NCI-H774 (cell line): ENCODE data around the gene TNS4.

Experiments
- DNase-seq: peaks from one replicate; lab custom pipeline; 2025; lab: John Stamatoyannopoulos, UW

TNS4 gene

DNA sequence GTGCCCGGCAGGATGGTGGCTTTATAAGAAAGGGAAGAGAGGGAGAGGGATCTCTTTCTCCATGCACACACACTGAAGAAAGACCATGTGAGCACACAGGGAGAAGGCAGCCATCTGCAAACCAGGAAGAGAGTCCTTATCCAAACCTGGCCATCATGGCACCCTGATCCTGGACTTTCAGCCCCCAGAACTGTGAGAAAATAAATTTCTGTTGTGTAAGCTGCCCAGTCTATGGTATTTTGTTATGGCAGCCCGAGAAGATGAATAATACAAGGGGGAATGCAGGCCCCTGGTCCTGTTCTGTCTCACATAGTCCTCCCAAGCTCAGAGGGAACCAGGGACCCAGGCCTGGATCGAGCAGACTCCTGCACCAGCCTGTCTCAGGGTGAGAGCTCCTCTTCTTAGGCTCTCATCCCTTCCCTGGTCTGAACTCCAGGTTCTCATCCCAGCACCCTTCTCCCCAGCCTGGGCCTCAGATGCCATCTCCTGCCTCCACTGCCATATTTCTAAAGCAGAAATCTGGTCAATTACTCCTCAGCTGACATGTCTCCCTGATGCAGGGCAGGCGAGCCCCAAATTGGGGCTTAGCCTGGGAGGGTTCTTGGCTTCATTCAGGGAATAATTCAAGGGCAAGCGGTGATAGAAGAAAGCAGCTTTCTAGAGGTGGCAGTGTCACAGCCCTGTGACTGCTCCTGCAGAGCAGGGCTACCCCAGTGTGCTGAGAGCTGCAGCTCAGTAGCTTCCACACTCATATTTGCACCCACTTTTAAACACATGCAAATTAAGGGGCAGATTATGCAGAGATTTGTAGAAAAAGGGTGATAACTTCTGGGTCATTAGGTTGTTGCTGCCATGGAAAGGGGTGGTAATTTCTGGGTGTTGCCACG is 29.3 kb downstream of the TNS4 start:
- no peak for DNase-seq

DNA sequence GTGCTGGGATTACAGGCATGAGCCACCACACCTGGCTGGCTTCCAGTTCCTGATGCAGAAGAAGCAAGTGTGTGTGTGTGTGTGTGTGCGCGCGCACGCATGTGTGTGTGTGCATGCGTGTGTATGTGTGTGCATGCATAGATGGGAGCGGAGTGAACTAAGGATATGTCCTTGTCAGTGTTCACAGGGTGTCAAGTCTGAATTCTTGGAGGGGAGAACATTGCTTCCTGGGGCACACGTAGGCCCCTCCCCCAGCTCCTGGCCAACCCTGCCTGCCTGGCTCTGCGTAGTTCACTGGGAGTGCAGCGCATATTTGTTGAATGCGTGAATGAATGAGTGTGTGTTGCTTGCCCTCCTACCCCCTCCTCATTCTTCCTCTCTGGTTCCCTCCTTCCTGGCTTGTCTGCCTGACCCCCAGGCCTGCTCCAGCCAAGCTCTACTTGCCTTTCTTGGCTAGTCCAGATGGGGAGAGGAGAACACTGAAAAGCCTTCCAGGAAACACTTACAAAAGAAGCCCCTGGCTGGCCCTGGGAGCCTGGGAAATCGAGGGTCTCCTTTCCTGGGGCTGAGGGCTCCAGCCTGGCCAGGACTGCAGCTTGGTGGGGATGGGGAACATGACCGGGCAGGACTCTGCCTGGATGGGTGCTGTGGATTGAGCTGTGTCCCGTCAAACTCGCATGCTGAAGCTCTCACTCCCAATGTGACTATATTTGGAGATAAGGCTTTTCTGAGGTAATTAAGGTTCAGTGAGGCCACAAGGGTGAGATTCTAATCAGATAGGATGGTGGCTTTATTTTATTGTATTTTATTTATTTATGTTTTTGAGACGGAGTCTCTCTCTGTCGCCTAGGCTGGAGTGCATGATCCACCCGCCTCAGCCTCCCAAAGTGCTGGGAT is 30.2 kb downstream of the TNS4 start:
- no peak for DNase-seq

DNA sequence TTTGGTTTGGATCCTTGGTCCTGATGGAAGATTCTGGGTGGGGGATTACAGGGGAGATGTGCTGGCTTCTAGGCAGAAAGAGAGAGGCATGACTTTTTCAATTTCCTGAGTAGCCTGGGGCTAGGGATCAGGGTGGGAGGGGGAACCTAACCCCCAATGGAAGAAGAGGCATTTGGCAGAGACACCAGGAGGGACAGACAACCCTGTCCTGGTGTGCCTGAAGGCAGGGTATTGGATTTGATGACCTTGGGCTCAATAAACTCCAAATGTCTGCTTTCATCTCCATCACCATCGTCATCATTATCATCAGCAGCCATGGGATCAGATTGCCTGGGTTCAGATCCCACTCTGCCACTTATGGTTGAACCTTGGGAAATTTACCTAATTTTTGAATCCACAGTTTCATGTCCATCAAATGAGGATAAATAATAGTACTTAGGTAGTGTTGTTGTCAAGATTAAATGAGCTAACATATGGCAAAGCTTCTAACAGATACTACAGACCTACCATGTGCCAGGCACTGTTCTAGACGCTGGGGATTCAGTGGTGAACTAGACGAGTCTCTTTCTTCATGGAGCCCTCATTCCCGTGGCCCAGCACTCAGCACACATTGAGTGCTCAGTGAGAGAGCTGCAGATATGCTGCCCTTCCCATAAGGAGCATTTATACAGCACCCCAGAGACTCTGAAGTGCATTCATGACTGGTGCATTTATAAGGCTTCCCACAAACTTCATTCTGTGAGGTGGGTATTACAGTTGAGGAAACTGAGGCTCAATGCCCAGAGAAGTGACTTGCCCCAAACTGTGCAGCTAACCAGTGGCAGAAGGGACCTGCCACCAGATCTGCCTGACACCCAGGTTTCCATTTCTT is 31.4 kb downstream of the TNS4 start:
- no peak for DNase-seq

DNA sequence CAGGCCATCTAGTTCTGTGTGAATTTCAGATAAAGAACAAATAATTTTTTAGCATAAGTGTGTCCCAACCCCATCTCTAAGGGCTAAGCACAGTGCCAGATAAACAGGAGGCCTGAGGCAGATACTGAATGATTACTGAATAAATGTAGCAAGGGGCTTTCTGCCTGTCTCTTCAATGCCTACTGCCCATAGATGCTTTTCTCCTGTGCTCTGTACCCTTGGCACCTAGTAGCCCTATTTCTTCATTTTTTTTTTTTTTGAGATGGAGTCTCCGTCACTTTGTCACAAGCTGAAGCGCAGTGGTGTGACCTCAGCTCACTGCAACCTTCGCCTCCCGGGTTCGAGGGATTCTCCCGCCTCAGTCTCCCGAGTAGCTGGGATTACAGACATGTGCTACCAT is 32.9 kb downstream of the TNS4 start:
- DNase-seq = no peak

DNA sequence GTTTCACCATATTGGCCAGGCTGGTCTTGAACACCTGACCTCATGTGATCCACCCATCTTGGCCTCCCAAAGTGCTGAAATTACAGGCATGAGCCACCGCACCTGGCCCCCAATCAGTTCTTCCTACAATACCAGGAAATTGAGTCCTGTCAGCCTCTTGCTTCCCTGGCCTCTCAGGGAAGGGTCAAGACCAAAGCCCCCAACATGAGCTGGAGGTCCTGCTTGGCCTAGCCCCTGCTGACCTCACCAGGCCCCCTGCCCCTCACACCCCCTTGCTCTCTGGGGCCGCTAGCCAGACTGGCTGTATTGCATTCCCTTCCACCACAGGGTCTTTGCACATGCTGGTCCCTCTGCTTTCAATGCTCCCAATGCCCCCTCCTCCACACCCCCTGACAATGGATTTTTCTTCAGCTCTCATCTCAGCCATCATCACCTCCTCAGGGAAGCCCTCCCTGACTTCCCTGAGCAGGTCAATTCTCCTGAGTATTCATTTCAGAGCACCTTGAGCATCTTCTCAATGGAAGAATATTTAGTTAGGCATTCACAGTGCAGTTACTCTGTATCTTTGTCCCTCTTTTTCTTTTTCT is 34.0 kb downstream of the TNS4 start:
- DNase-seq = no peak

DNA sequence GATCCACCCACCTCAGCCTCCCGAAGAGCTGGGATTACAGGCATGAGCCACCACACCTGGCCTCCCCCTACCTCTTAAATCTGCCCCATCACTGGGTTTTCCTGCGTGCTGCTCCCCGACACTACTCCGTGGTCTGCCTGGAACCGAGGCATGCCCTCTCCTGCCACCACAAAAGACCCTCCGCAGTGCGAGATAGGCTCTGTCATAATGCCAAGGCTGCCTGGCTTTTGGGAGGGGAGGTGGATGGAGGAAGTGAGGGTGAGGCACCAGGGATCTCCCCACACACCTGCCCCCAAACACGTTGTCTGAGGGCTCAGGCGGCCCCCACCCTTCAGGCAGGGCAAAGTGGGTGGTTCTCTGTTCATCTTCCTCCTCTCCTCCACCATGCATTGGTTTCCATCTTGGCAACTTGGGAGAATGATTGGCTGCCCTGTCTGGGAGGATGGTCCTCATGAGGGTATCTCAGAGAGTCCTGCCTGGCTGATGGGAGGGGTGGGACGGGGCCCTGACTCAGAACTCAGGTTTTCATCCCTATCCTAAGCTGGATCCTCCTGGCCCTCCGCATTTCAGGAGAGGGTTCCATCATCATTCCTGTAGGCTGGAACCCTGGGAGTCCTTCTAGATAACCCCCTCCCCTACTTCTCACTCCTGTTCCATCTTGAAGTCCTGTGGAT is 35.0 kb downstream of the TNS4 start:
- no peak for DNase-seq

DNA sequence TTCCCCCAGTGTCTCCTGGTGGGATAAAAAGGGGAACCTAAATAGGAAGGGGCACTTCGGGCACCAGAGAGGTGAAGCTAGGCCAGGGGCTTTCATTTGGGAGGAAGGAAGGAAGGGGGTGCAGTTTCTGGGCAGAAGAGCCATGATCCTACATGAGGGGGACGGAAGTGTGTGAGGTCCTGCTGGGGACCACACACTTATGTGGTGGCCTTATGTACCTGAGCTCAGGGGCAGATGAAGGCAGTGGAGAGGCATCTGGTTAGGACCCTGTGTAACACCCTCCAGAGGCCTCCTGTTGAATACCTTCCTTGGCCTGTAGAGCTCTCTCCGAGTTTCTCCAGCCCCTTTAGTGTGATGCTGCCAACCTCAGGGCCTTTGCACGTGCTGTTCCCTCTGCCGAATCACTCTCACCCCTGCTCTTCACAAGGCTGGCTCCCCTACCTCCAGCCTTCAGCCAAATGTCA is 37.0 kb downstream of the TNS4 start:
- DNase-seq = no peak

DNA sequence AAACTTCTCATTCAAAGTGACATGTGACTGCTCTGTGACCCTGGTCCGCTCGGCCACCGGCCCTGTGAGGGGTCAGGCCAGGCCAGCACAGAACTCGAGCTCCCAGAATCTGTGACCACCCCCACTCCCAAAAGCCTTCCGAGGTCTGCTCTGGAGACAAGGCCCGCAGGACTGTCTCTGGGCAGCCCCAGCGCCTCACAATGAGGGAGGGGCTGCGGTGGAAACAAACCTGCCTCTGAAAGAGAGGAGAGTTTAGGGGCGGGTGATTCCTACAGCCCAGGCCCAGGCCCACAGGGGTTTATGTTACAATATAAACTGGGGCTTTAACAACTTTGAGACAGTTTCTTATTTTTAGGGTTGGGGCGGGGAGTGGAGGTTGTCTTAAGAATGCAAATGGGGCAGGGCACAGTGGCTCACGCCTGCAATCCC is 38.3 kb downstream of the TNS4 start:
- no peak for DNase-seq

DNA sequence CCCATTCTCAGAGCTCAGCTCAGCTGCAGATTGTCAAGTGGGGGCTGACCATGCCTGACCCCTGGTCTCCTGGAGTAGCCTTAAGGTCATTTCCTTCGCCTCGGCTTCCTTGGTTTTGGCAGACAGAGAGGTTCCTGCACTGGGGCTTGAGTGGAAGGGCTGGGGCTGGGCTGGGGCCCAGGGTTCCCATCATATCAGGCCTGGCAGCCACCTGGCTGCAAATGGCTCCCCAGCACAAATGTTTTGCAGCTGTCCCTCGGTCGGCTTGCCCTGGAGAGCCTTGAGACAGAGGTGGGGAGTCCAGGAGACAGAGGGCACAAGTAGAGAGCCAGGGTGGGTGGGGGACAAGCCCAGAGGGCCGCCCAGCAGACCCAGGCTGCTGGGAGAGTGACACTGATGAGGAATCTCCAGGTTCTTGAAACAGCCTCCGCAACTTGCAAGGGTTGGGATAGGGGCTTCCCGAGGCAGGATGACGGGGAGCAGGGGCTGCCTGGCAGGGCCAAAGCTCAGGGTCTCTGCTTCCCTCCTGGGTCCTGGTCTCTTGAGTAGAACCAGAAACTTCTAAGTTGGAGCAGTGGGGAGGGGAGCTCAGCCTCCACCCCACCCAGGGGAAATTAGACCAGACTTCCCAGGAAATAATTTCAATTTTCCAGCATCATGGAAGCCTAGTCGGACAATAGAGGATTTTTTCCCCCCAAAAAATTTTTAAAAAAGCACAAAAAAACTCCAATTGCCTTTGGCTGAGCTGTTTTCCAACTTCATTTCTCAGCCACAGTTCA is 38.9 kb downstream of the TNS4 start:
- DNase-seq = no peak

DNA sequence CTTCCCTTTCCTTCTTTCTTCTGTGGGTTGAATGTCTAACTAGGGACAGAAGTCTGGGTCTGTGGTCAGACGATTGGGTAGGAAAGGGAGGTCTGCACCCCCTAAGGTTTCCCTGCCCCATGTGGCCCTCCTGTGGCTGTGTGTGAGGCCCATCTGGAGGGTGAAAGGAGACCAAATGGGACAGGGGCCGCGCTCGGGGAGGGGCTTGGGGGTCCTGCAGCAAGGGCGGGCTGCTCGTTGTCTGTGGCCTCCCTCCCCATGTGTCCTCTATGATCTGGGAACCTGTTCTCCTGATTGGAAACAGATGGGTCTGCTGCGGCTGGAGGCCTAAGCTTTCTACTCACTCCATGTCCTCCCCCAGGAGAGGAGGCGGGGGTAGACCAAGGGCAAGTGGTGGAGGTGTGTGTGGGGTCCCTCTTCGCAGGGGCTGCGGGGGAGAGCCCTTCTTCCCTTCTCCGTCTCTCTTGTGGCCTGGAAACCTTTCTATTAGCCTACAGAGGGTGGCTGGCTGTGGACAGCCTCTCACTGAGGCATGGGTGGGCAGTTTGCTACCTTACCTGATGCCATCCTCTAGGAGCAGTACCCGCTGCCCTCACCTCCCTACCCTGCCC is 39.6 kb downstream of the TNS4 start:
- no peak for DNase-seq

DNA sequence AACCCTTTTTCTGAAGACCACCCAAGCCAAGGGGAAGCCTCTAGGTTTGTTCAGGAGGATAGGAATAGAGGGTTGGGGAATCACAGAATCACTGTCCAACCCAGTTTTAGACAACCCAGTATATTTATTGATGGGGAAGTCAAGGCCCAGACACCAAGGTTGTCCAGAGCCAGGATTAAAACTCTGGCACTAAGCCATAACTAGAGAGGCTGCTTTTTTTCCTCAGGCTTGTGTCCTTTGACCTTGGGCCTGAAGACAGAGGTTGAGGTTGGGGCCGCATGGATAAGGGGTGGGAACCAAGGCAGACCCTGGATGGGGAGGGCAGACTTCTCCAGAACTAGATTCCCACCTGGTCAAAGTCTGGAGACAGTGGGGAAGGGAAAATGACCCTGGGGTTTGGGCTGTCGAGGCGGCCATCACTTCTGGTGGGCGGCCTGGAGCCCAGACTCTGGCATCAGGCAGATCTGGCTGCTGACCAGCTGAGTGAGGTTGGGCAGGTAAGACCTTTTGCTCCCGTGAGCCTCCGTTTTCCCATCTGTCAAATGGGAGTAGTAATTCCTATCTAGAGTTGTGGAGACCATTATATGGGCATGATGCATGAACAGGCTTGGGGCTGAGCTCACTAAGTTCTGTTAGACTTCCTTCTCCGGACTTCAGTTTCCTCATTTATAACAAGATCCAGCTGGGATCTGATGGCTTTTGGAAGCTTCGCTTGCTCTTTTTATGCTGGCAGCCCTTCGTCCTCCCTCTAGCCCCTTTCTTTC is 40.3 kb downstream of the TNS4 start:
- no peak for DNase-seq

DNA sequence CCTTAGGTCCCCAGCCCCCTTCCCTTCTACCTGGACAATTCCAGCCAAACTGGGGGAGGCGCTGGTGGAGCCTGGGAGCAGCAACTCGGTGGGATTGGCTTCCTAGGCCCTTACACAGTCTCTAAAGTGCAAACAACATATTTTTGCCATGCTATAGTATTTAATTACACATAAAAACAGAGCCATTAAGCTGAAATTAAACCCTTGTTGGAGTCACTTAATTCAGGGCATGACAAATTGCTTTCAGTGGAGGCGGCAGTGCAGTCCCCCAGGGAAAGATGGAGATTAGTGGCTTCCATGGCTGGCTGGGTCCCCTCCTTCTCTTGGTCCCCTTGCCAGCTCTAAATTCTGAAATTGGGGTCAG is 40.8 kb downstream of the TNS4 start:
- no peak for DNase-seq

DNA sequence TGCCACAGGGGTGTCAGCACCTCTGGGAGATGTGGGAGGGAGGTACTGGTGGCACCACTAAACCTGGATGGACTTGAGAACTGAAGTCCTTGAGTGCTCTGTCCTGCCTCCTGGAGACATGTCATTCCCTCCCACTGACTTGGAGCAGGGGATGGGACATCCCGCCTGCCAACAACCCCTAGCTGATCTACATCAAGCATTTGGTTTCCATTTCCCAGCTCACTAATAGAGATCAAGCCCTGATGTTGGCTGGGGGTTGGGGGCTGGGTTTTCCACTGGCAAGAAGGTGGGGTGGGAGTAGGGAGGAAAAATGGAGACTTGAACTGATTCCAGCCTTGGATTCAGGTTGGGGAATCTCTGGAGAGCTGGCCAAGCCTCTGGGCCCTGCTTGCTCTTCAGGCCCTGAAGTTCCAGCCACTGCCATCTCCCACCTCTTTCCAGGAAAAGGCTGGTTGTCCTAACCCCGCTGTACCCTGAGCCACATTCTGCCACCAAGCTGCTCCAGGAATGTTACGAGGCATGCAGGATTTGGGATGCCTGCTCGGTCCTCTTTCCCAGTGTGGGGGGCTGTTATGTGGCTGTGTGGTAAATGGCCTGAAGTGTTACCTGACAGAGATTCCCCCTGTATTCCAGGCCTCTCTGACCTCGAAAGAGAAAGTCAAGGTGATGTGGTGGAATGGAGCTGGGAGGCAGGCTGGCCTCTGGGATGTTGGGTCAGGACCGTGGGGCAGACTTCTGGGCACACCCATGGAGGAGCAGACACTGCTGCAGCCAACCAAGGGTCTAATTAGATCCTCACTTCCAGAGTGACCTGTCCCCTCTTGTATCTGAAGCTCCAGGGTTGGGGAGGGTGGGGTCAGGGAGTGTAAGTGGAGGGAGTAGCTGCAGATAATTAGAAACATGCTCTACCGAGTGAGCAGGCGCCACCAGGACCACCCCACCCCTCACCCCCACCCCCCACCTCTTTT is 41.5 kb downstream of the TNS4 start:
- DNase-seq = no peak

DNA sequence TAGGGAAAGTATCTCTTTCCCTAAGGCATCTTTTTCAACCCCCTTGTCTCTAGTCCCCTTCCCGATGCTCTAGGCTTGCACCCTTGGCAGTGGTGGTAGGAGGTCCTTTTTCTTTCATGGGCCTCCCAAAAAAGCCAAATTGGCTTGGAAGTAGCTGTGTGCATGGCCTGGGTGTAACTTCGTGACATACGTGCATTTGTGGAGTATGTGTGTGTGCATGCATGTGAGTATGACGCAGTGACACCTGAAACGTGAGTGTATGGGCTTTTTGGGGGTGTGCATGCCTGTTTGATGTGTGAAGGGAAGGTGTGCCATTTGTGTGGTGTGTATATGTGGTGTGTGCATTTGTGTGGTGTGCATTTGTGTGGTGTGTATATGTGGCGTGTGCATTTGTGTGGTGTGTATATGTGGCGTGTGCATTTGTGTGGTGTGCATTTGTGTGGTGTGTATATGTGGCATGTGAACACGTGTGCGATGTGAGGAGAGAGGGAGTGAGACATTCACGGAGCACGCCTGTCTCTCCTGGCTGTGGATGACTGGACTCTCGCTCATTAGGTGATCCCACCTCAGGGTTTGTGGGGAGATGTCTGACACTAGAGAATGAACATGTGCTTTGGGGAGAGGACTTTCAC is 42.5 kb downstream of the TNS4 start:
- no peak for DNase-seq

DNA sequence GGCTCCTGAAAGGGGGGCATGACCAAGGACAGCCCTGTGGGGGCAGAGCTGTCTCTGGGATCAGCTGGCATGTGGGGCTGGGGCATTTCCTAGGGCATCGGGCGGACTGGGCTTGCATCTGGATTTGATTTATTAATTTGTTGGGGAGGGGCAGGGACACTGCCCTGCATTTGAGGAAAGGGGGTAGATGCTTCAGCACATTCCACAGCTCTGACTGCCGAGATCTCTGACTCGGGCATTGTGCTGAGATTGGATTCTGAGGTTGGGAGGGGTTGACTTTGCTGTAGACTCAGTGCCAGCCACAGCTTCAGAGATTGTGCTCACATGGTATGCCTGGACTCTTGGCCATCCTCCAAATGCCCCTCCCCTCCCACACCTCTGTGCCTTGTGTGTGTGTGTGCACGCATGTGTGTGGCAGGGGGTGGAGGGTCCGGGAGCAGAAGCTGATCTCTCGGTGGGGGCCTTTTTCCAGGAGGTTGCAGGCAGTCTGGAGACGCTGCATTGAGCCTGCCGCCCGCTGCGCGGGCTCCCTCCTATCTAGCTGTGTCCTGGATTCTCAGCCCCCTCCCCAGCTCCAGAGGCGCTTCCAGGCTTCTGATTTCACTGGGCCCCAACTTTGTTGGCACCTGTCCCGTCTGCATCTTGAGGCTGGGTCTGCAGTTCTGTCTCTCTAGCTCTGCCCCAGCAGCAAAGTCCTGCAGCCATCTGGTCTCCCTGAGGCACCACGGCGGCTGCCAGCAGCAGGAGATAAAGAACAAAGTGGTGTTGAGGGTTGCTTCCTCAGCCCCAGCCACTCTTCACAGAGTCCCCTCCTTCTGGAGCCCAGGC is 43.2 kb downstream of the TNS4 start:
- DNase-seq = no peak

DNA sequence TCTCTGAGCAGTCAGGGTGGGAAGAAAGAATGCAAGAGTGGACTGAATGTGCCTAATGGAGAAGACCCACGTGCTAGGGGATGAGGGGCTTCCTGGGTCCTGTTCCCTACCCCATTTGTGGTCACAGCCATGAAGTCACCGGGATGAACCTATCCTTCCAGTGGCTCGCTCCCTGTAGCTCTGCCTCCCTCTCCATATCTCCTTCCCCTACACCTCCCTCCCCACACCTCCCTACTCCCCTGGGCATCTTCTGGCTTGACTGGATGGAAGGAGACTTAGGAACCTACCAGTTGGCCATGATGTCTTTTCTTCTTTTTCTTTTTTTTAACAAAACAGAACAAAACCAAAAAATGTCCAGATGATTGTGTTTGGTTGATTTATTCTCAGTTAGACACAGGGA is 44.1 kb downstream of the TNS4 start:
- no peak for DNase-seq
